Measurements from ENCODE around the gene CSPG4. TPM values are rescaled to one million over a fixed set of nuclear protein-coding genes. Genes with fewer than 3 reads are reported as not detected.

Gene CSPG4
- total RNA-seq, 1 donor from 2014 or later = 0.18 TPM

- TF ChIP-seq CTCF (IDR thresholded peaks at IDR 0.05; ENCODE audit: unreplicated experiment) = no peak
- Mint-ChIP-seq H3K27ac (ENCODE audit: unreplicated experiment) (no peak overlapping the region), H3K9me3 (ENCODE audit: unreplicated experiment) (no peaks in the 10 kb centered on the region), H3K36me3 (ENCODE audit: low read depth, unreplicated experiment) (no peaks in the 10 kb centered on the region), H3K4me1 (ENCODE audit: unreplicated experiment) (peaks cover 14% of the 10 kb centered on the region), H3K4me3 (ENCODE audit: unreplicated experiment) (no peak overlapping the region), H3K27me3 (ENCODE audit: unreplicated experiment) (peaks cover 22% of the 10 kb centered on the region)
- DNase-seq (ENCODE audit: low spot score) = no peak
These were observed 15.8 kb downstream of the CSPG4 start for GRCh38 chr15:75696854-75697259.

GRCh38 chr15:75696311-75696720 lies 16.3 kb downstream of the CSPG4 start:
- Mint-ChIP-seq H3K4me3 (ENCODE audit: unreplicated experiment) (no peak overlapping the region), H3K27me3 (ENCODE audit: unreplicated experiment) (peaks cover 17% of the 10 kb centered on the region), H3K4me1 (ENCODE audit: unreplicated experiment) (peaks cover 14% of the 10 kb centered on the region), H3K36me3 (ENCODE audit: low read depth, unreplicated experiment) (no peaks in the 10 kb centered on the region), H3K9me3 (ENCODE audit: unreplicated experiment) (no peaks in the 10 kb centered on the region), H3K27ac (ENCODE audit: unreplicated experiment) (no peak overlapping the region)
- TF ChIP-seq CTCF (IDR thresholded peaks at IDR 0.05; ENCODE audit: unreplicated experiment) = no peak
- no peak for DNase-seq (ENCODE audit: low spot score)

- H3K27me3 Mint-ChIP-seq (ENCODE audit: unreplicated experiment) = peaks cover 15% of the 10 kb centered on the region
- peaks cover 14% of the 10 kb centered on the region for H3K4me1 Mint-ChIP-seq (ENCODE audit: unreplicated experiment)
- no peak overlapping the region for H3K4me3 Mint-ChIP-seq (ENCODE audit: unreplicated experiment)
- no peaks in the 10 kb centered on the region for H3K9me3 Mint-ChIP-seq (ENCODE audit: unreplicated experiment)
- no peak for TF ChIP-seq CTCF (IDR thresholded peaks at IDR 0.05; ENCODE audit: unreplicated experiment)
- H3K27ac Mint-ChIP-seq (ENCODE audit: unreplicated experiment) = no peak overlapping the region
- DNase-seq (ENCODE audit: low spot score) = no peak
- no peaks in the 10 kb centered on the region for H3K36me3 Mint-ChIP-seq (ENCODE audit: low read depth, unreplicated experiment)
These were observed 16.9 kb downstream of the CSPG4 start for GRCh38 chr15:75695634-75696310.

- no peak overlapping the region for H3K4me3 Mint-ChIP-seq (ENCODE audit: unreplicated experiment)
- H3K36me3 Mint-ChIP-seq (ENCODE audit: low read depth, unreplicated experiment) = no peaks in the 10 kb centered on the region
- peaks cover 14% of the 10 kb centered on the region for H3K4me1 Mint-ChIP-seq (ENCODE audit: unreplicated experiment)
- peaks cover 15% of the 10 kb centered on the region for H3K27me3 Mint-ChIP-seq (ENCODE audit: unreplicated experiment)
- no peak for TF ChIP-seq CTCF (IDR thresholded peaks at IDR 0.05; ENCODE audit: unreplicated experiment)
- no peaks in the 10 kb centered on the region for H3K9me3 Mint-ChIP-seq (ENCODE audit: unreplicated experiment)
- no peak for DNase-seq (ENCODE audit: low spot score)
- H3K27ac Mint-ChIP-seq (ENCODE audit: unreplicated experiment) = no peak overlapping the region
These were observed 17.4 kb downstream of the CSPG4 start for GRCh38 chr15:75695220-75695619.

All from endothelial cell (in vitro differentiated cells).